GM23248 (cell line): ENCODE results near the gene STIP1. TPM values are rescaled to one million over a fixed set of nuclear protein-coding genes. Genes with fewer than 3 reads are reported as not detected.

Experiments used
- DNase-seq: peaks from one replicate; pipeline ENCODE4 v3.0.0-alpha.2; 2015
- H2AFZ ChIP-seq: fragments of 200-600 bp; sonication (generic); 2 replicates; pipeline ENCODE4 v1.6.1; 2016; ENCODE audit warnings: antibody characterized with exemption
- H3F3A ChIP-seq: fragments of 200-600 bp; sonication (generic); 2 replicates; pipeline ENCODE4 v1.6.1; 2016; ENCODE audit warnings: mild to moderate bottlenecking, antibody characterized with exemption, mixed run types; ENCODE audit not compliant: insufficient read depth
- H3K27ac ChIP-seq: fragments of 200-600 bp; sonication (generic); 2 replicates; pipeline ENCODE4 v1.5.1; 2016; ENCODE audit warnings: mild to moderate bottlenecking
- H3K27me3 ChIP-seq: fragments of 200-600 bp; sonication (generic); replicated peaks from 2 replicates; pipeline ENCODE4 v1.6.1; 2016; ENCODE audit warnings: mild to moderate bottlenecking; ENCODE audit not compliant: insufficient read depth
- H3K36me3 ChIP-seq: fragments of 200-600 bp; sonication (generic); 2 replicates; pipeline ENCODE4 v1.6.1; 2016; ENCODE audit warnings: low read depth, mild to moderate bottlenecking
- H3K4me1 ChIP-seq: fragments of 200-600 bp; sonication (generic); 2 replicates; pipeline ENCODE4 v1.6.1; 2016; ENCODE audit warnings: mild to moderate bottlenecking; ENCODE audit not compliant: insufficient read depth
- H3K4me2 ChIP-seq: fragments of 200-600 bp; sonication (generic); one replicate; pipeline ENCODE4 v1.6.1; 2016; ENCODE audit warnings: mild to moderate bottlenecking; ENCODE audit not compliant: unreplicated experiment
- H3K4me3 ChIP-seq: fragments of 200-600 bp; sonication (generic); 2 replicates; pipeline ENCODE4 v1.5.1; 2016; ENCODE audit warnings: mild to moderate bottlenecking
- H3K79me2 ChIP-seq: fragments of 200-600 bp; sonication (generic); 2 replicates; pipeline ENCODE4 v1.6.1; 2016; ENCODE audit warnings: mild to moderate bottlenecking; ENCODE audit not compliant: insufficient read depth
- H3K9ac ChIP-seq: fragments of 200-600 bp; sonication (generic); 2 replicates; pipeline ENCODE4 v1.6.1; 2016; ENCODE audit warnings: mild to moderate bottlenecking
- H3K9me2 ChIP-seq: fragments of 200-600 bp; sonication (generic); 2 replicates; pipeline ENCODE4 v1.6.1; 2016; ENCODE audit warnings: mixed run types, mild to moderate bottlenecking, moderate library complexity; ENCODE audit not compliant: insufficient read depth
- H3K9me3 ChIP-seq: fragments of 200-600 bp; sonication (generic); one replicate; pipeline ENCODE4 v1.6.1; 2017; ENCODE audit warnings: low read depth
- H4K20me1 ChIP-seq: fragments of 200-600 bp; sonication (generic); 2 replicates; pipeline ENCODE4 v1.6.0; 2016; ENCODE audit not compliant: insufficient read depth
- EZH2 ChIP-seq: fragments of 200-600 bp; sonication (generic); IDR thresholded peaks from 2 replicates; pipeline ENCODE4 v1.6.1; 2018; ENCODE audit warnings: antibody characterized with exemption, mild to moderate bottlenecking; ENCODE audit not compliant: insufficient read depth, poor library complexity, severe bottlenecking
- EZH2phosphoT487 ChIP-seq: fragments of 200-600 bp; sonication (generic); IDR thresholded peaks from 2 replicates; pipeline ENCODE4 v1.6.1; 2018; ENCODE audit warnings: antibody characterized with exemption, moderate library complexity, mild to moderate bottlenecking, low read depth; ENCODE audit not compliant: insufficient read depth
- WGBS, 2 experiments: methylation state at CpG; one replicate each; pipeline ENCODE4 v1.1.6; 2015 to 2017; ENCODE audit warnings: low lambda C conversion rate in 2 of 2, low coverage in 1 of 2; ENCODE audit errors: missing lambda C conversion rate in 2 of 2; 5-methylcytosine and 5-hydroxymethylcytosine counted together
- in situ Hi-C: fragments of 300-500 bp; cut with MboI; formaldehyde crosslinking; loops from 2 replicates; pipeline ENCODE4 v1.15.0; 2020
- polyA plus RNA-seq: library from polyadenylated mRNA; unstranded; fragments of >200 nt; fragmentation: Nextera tagmentation; extraction: Ambion mirVana; gene quantifications from 2 replicates; pipeline ENCODE4 v1.2.1, GENCODE V29; 2016
- total RNA-seq: library from RNA; depleted of rRNA; stranded (reverse); fragments of >200 nt; shearing (Covaris generic); gene quantifications from 2 replicates; pipeline ENCODE4 v1.2.3, GENCODE V29; 2014

STIP1 gene
- total and polyA plus RNA-seq, 2 experiments from 2014 or later = 115 to 128 TPM

DNA sequence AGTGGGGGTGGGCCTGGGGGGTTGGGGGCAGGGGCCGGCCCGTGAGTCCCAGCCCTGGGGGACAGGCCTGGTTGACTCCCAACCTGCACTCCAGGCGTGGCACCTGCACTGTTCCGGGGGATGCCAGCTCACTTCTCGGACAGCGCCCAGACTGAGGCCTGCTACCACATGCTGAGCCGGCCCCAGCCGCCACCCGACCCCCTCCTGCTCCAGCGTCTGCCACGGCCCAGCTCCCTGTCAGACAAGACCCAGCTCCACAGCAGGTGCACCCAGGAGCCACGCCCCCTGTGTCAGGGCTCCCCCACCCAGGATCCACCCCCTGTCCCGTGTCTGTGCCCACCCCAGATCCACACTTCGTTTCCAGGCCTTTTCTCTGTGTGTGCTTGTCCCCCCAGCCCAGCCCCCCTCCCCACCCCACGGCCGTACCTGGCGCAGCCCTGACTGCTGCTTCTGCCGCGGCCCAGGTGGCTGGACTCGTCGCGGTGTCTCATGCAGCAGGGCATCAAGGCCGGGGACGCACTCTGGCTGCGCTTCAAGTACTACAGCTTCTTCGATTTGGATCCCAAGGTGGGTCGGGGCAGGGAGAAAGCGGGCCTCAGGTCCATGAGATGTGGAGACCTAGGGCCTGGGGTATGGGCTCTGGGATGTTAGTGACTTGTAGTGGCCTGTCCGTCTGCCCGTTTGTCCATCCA, 25.4 kb downstream of the STIP1 start:
- H3K27ac ChIP-seq = no peak overlapping the region
- H2AFZ ChIP-seq = no peak overlapping the region
- no peaks in the 10 kb centered on the region for H3K9me3 ChIP-seq
- DNase-seq = no peak
- WGBS, 2 experiments = 84 to 97% methylated on average over 13 to 30 of the region's 30 CpGs
- no peaks in the 10 kb centered on the region for H3K36me3 ChIP-seq
- H3K27me3 ChIP-seq = no peaks in the 10 kb centered on the region
- H3F3A ChIP-seq = peaks cover 18% of the 10 kb centered on the region
- H3K4me2 ChIP-seq = no peak overlapping the region
- no peak overlapping the region for H3K9ac ChIP-seq
- in situ Hi-C loops = no loop called here
- TF ChIP-seq EZH2 (no peak), EZH2phosphoT487 (no peak)
- no peaks in the 10 kb centered on the region for H3K79me2 ChIP-seq
- H3K4me3 ChIP-seq = no peak overlapping the region
- H3K9me2 ChIP-seq = no peaks in the 10 kb centered on the region
- H4K20me1 ChIP-seq = no peaks in the 10 kb centered on the region
- H3K4me1 ChIP-seq = peaks cover 21% of the 10 kb centered on the region

DNA sequence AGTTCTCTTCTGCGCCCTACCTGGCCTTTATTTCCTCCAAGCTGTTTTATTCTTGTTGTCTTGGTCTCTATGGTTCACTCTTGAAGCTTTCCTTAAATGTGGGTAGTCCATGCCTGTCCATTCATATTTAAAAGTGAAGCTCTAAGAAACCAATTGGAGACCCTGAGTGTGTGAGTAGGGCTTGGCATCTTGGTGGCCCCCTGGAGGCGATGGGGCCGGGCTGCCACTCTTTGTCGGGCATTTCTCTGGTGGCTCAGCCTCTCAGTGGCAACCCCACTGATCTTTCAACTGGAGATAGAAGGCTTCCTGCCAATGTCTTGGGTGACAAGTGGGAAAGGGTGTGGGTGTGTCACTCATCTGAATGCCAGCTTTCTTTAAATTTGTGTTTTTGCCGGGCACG, 30.9 kb downstream of the STIP1 start:
- TF ChIP-seq EZH2 = no peak
- TF ChIP-seq EZH2phosphoT487 = no peak

DNA sequence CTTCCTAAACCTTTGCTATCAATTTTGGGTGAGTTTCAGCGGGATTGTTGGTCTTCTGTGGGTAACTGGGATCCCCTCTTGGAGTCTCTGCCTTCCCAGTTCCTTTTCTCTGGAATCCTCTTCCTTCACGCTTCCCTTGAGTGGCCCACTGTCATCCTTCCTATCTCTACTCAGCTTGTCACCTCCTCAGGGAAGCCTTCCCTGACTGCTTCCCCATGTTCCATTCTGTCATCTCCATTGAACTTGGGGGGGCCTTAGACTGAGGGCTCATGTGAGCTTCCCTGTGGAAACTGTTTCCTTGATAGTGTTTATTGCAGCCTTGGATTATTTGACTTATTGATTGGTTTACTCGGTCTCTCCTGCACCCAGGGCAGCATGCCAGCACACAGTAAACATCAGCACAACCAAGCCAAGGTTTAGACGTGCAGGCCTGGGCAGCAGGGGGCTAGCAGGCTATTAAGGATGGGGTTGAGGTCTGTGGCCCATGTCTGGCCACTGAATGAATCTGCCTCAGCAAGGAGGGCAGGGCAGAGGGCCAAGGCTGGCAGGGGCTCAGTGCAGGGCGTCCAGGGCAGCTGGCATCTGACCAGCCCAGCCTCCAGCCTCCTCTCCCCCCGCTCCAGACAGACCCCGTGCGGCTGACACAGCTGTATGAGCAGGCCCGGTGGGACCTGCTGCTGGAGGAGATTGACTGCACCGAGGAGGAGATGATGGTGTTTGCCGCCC, 32.8 kb downstream of the STIP1 start:
- no peak overlapping the region for H3K27ac ChIP-seq
- in situ Hi-C loops = no loop called here
- H3K9me2 ChIP-seq = no peaks in the 10 kb centered on the region
- 74 to 78% methylated on average over 11 of the region's 11 CpGs for WGBS, 2 experiments
- H2AFZ ChIP-seq = no peak overlapping the region
- H3K9me3 ChIP-seq = no peaks in the 10 kb centered on the region
- no peaks in the 10 kb centered on the region for H4K20me1 ChIP-seq
- H3F3A ChIP-seq = peaks cover 15% of the 10 kb centered on the region
- no peaks in the 10 kb centered on the region for H3K79me2 ChIP-seq
- no peaks in the 10 kb centered on the region for H3K36me3 ChIP-seq
- H3K4me3 ChIP-seq = no peak overlapping the region
- no peak overlapping the region for H3K9ac ChIP-seq
- H3K4me1 ChIP-seq = peaks cover 11% of the 10 kb centered on the region
- no peaks in the 10 kb centered on the region for H3K27me3 ChIP-seq
- DNase-seq = no peak
- TF ChIP-seq EZH2 (no peak), EZH2phosphoT487 (no peak)
- no peak overlapping the region for H3K4me2 ChIP-seq

More for the DNA sequence above, 30.9 kb downstream of the STIP1 start:
- peaks cover 18% of the 10 kb centered on the region for H3F3A ChIP-seq
- H4K20me1 ChIP-seq = no peaks in the 10 kb centered on the region
- H3K4me2 ChIP-seq = no peak overlapping the region
- 85 to 86% methylated on average over 6 of the region's 6 CpGs for WGBS, 2 experiments
- no peak overlapping the region for H3K27ac ChIP-seq
- no peaks in the 10 kb centered on the region for H3K9me3 ChIP-seq
- no peak overlapping the region for H2AFZ ChIP-seq
- H3K4me1 ChIP-seq = peaks cover 11% of the 10 kb centered on the region
- no peaks in the 10 kb centered on the region for H3K79me2 ChIP-seq
- no peaks in the 10 kb centered on the region for H3K27me3 ChIP-seq
- no peaks in the 10 kb centered on the region for H3K36me3 ChIP-seq
- H3K9me2 ChIP-seq = no peaks in the 10 kb centered on the region
- DNase-seq = no peak
- H3K9ac ChIP-seq = no peak overlapping the region
- H3K4me3 ChIP-seq = no peak overlapping the region
- in situ Hi-C loops = no loop called here

DNA sequence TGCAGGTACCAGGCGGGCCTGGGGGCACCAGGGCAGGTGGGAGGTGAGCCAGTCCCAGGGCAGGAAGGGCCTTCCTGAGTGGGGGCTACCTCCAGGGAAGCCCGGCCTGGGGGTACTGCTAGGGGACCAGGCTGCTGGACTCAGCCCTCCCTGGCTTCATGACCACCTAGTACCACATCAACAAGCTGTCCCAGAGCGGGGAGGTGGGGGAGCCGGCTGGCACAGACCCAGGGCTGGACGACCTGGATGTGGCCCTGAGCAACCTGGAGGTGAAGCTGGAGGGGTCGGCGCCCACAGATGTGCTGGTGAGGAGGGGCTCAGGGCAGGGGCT, 33.3 kb downstream of the STIP1 start:
- H3K4me3 ChIP-seq = no peak overlapping the region
- H3K9ac ChIP-seq = no peak overlapping the region
- H3K27me3 ChIP-seq = no peaks in the 10 kb centered on the region
- no peaks in the 10 kb centered on the region for H3K79me2 ChIP-seq
- peaks cover 11% of the 10 kb centered on the region for H3K4me1 ChIP-seq
- no peak overlapping the region for H3K27ac ChIP-seq
- H4K20me1 ChIP-seq = no peaks in the 10 kb centered on the region
- no peaks in the 10 kb centered on the region for H3K9me2 ChIP-seq
- no peaks in the 10 kb centered on the region for H3K9me3 ChIP-seq
- in situ Hi-C loops = no loop called here
- H3F3A ChIP-seq = peaks cover 10% of the 10 kb centered on the region
- 73 to 76% methylated on average over 7 of the region's 7 CpGs for WGBS, 2 experiments
- H2AFZ ChIP-seq = no peak overlapping the region
- H3K36me3 ChIP-seq = no peaks in the 10 kb centered on the region
- H3K4me2 ChIP-seq = no peak overlapping the region
- DNase-seq = no peak
- TF ChIP-seq EZH2 = no peak
- TF ChIP-seq EZH2phosphoT487 = no peak
